GM21390 (cell line): ENCODE measurements around the gene CLIC5.
A peak's percentile ranks its signal among the peaks of the same experiment; 100 is the strongest.

Source experiments
- ATAC-seq: cut with Tn5 transposase; IDR thresholded peaks from one replicate; pipeline ENCODE4 v1.9.1; 2021; ENCODE audit not compliant: unreplicated experiment

Gene CLIC5

GRCh38 chr6:46036911-46037310 is 21.3 kb upstream of the CLIC5 start:
- no peak for ATAC-seq

GRCh38 chr6:46035242-46035641 is 19.6 kb upstream of the CLIC5 start:
- no peak for ATAC-seq

- ATAC-seq: no peak
Observed at GRCh38 chr6:46032110-46032998, 16.7 kb upstream of the CLIC5 start.

GRCh38 chr6:46029602-46030001 is 13.9 kb upstream of the CLIC5 start:
- ATAC-seq: no peak

- ATAC-seq: no peak
Observed at GRCh38 chr6:46026307-46026706, 10.6 kb upstream of the CLIC5 start.

GRCh38 chr6:46025573-46025972 is 9.9 kb upstream of the CLIC5 start:
- no peak for ATAC-seq

- ATAC-seq: no peak
Observed at GRCh38 chr6:46024124-46024769, 8.6 kb upstream of the CLIC5 start.

GRCh38 chr6:46023216-46023915 is 7.7 kb upstream of the CLIC5 start:
- ATAC-seq: no peak

GRCh38 chr6:46022106-46022948 is 6.7 kb upstream of the CLIC5 start:
- ATAC-seq: no peak

- no peak for ATAC-seq
Observed at GRCh38 chr6:46017726-46018125, 2.1 kb upstream of the CLIC5 start.

- no peak for ATAC-seq
Observed at GRCh38 chr6:46016063-46016608, 476 bp upstream of the CLIC5 start.

GRCh38 chr6:46014511-46015118 is 1.0 kb downstream of the CLIC5 start:
- ATAC-seq: no peak

GRCh38 chr6:46014046-46014445 is 1.6 kb downstream of the CLIC5 start:
- ATAC-seq: no peak

- ATAC-seq: no peak
Observed at GRCh38 chr6:46013639-46014038, 2.0 kb downstream of the CLIC5 start.

- no peak for ATAC-seq
Observed at GRCh38 chr6:46012834-46013233, 2.8 kb downstream of the CLIC5 start.

- ATAC-seq: peak; percentile 95
Observed at GRCh38 chr6:46011188-46012085, 4.2 kb downstream of the CLIC5 start.

- no peak for ATAC-seq
Observed at GRCh38 chr6:46010771-46011170, 4.9 kb downstream of the CLIC5 start.

- no peak for ATAC-seq
Observed at GRCh38 chr6:46010270-46010669, 5.4 kb downstream of the CLIC5 start.

- no peak for ATAC-seq
Observed at GRCh38 chr6:46002264-46002663, 13.4 kb downstream of the CLIC5 start.
